NCI-H1694 (cell line): Measurements from ENCODE around the gene GNA12.
A peak's percentile ranks its signal among the peaks of the same experiment; 100 is the strongest.

Experiments used
- DNase-seq: peaks from one replicate; lab custom pipeline; 2025; lab: John Stamatoyannopoulos, UW

The GNA12 gene, protein sequence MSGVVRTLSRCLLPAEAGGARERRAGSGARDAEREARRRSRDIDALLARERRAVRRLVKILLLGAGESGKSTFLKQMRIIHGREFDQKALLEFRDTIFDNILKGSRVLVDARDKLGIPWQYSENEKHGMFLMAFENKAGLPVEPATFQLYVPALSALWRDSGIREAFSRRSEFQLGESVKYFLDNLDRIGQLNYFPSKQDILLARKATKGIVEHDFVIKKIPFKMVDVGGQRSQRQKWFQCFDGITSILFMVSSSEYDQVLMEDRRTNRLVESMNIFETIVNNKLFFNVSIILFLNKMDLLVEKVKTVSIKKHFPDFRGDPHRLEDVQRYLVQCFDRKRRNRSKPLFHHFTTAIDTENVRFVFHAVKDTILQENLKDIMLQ

DNA sequence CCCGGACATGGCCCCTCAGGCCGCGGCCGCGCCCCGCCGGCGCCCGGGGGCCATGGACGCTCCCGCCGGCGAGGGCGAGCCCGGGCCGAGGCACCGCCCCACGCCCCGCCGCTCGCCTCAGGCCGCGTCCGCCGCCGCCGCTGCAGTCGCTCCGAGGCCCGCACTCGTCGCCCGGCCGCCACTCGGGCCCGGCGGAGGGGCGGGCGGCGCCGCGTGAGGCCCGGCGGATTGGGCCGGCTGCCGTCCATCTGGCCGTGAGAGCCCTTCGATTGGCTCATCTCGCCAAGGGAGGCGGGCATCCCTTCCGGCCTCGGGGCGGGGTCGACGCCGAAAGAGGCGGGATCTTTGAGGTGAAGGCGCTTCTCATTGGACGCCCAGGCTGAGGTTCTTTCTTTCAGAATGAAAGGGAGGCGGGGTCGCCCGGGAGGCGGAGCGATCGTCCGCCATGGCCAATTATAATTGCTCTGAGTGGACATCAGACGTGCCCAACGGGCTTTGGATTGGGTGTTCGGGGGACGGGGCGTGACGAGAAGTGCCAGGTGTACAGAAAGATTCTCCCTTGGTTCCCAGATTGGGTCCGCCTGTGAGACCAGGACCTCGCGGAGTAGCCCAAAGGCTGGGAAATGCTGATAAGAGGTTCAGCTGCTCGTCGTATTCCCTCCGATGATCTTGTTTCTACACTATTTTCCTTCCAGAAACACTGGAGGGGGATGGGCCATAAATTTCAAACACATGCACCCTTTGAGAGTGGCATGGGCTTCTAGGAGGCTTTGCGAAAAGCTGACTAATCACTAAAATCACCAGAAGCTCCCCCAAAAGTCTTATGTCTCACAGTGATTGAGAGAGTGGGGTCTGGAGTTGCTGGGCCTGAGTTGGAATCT lies at the start of gene GNA12:
Gene GNA12, minus strand, starts transcription at position 156 of the 881 bp plus-strand sequence. Its CDS starts 147 bp downstream, at position 9.
- peak; percentile 98 for DNase-seq

DNA sequence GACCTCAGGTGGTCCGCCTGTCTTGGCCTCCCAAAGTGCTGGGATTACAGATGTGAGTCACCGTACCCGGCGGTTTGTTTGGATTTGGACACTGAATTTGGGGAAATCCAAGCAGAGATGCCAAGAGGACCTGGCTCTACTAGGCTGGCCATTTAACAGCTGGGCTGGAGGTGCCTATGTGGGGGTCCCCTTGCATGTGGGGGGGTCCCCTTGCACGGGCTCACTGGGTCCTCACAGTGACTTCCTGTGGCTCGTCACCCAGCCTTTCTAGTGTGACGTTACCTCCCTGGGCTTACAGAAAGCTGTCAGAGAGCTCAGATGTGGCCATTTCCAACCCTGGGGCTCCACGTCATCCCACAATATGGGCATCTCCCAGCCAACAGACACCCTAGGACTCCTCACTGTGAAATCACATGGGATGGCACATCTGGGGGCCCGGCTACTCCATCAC lies 49.3 kb upstream of the GNA12 start:
- DNase-seq, result no peak

DNA sequence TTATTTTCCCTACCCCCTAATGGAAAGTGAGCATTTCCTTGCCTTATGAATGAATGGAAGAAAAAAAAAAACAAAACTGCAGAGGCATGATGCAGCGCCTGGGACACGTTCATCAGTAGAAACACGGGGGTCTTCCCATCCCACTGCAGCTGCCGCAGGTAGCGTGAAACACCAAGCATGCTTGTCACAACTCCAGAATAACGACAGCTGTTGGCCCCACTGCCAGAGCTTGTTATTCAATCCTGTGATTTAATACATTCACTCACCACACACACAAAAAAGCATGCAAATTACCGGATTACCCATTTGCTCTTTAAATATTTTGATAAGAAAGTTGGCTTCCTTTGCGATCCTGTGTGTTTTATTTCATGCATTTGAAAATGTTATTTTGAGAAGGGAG lies 48.4 kb upstream of the GNA12 start:
- DNase-seq, result peak; percentile 82

DNA sequence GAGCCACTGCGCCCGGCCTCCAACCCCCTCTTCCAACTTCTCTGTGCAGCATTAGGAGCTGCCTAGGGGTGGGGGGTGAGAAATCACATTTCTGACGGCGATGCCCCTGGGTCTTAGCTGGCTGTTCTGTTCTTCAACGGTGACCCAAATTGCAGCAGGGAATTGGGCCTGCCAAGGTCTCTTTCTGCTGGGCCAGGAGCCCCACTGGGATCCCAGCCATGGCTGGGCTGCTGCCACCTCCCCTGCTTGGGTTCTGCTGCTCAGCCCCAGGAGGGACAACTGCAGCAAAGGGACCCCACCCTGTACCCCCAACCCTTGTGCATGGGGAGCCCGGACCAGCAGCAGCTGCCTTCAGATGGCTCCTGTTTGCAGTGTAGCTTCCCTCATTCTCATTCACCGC lies 43.7 kb upstream of the GNA12 start:
- DNase-seq, result no peak

DNA sequence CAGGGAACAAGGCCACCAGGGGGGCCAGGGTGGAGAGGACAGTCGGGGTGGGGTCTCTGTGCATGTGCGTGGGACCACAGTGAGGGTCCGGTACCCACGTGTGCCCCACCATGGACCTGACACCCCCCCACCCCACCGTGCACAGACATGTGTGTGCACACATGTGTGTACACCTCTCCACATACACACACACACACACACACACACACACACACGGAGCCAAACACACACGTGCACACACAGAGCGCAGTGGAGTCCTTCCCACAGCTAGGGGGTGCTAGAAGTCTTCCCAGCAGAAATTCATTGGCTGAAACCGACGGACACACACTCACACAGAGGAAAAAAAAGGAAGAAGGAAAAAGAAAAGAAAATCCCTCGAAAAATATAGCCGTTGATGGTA lies 42.8 kb upstream of the GNA12 start:
- peak; percentile 75 for DNase-seq

DNA sequence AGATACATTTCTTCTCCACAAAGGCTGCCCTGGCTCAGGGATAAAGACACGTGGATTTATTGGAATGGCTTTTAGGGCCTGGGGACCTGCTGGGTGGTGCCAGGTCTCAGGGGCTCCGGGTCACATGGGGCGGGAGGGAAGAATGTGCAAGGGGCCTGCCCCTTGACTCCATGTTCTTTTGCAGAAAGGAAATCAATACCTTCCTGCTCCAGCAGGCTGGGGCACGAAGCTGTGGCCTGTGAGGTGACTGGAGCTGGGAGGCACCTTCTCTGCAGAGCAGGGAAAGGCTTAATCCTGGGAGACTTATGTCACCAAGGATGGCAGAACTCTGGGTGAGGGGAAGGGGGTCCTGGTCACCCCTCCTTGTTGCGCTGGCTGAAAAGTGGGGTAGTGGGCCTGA lies 42.3 kb upstream of the GNA12 start:
- DNase-seq, result no peak

DNA sequence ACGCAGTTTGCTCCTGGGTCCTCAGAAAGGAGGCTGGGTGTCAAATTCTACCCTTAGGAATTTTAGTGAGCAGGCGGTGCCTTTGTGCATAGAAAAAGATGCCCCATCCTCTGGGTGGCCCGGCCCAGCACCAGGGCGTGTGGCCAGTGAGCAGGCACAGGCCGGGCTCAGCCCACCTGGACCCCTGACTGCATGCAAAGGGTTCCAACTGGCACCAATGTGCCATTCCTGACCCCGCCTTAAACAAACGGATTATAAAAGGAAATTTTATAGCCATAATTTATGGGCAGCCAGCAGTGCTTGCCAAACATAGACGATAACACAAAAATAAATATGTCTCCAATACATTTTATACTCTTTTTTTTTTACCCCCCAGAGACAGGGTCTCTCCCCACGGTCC lies 40.1 kb upstream of the GNA12 start:
- no peak for DNase-seq

DNA sequence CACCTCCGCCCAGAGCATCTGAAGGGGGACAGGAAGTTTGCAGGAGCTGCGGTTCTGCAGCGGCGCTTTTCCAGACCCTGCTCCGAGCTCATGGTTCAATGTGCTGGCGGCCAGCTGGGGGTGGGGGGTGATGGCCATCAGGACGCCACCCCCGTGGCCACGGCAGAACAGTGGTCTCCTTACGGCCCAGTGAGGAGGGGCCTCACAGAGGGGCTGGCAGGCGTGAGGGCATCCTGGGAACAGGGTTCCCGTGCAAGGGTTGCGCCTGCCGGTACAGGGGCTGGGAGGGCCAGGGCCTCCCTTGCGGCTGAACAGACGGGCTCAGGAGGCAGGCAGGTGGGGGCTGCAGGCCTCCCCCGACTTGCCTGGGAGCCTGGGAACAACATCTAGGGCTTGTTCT lies 39.0 kb upstream of the GNA12 start:
- no peak for DNase-seq

DNA sequence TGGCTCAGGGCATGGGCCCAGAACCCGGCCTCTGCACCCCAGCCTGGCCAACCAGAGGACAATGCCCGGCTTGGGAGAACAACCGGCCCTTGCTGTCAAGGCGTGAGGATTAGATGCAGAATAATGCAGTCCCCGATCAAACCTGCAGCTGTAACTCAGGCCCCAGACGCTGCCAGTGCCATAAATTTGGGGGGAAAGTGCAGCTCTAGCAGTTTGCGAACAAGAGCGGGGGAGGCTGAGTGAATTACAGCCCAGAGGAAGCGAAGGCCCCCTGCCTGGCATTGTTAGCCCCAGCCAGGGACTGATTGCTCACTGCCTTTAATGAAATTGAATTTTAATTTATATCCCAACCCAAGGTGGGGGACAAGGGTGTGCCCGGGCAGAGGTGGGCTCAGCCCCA lies 38.0 kb upstream of the GNA12 start:
- no peak for DNase-seq

DNA sequence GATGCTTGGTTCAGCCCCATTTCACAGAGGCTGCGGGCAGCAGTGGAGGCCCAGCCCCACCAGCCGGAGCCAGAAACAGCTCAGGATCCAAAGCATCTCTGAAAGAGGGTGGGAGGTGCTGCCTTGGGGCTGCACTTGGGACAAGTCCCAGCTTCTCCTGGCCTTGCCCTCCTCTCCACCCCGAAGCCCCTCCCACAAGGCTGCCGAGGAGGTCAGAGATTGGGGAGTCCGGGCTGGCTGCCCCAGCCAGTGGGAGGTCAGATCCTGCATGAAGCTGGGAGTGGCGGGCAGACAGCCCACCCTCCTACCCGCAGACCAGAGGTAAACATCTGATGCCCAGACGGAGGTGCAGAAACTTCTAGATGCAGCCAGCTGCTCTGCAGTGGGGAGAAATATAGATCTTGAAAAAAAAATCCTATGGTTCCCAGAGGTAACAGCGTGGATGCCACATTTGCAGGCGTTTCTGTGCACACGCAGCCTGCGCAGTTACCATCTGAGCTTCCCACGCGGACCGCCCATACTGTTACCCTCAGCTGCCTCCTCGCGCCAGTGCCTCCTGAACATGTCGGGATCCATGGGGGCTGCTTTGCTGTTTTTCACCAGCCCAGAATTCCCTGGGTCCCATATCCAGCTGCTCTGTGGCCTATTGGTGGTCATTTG lies 36.9 kb upstream of the GNA12 start:
- DNase-seq, result no peak

DNA sequence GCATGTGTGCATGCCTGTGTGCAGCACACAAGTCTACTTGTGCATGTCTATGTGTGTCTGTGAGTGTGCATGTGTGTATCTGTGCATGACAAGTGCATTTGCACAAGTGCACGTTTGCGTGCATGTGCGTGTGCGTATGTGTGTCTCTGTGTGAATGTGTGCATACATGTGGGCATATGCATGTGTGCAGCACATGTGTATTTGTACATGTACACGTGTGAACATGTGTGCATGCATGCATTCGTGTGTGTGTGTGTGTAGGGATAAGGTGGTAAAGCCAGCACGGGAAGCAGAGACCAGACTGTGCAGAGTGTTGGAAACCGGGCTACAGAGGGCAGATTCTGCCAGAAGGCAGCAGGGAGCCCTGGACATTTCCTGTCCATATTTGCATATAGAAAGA lies 35.9 kb upstream of the GNA12 start:
- no peak for DNase-seq

DNA sequence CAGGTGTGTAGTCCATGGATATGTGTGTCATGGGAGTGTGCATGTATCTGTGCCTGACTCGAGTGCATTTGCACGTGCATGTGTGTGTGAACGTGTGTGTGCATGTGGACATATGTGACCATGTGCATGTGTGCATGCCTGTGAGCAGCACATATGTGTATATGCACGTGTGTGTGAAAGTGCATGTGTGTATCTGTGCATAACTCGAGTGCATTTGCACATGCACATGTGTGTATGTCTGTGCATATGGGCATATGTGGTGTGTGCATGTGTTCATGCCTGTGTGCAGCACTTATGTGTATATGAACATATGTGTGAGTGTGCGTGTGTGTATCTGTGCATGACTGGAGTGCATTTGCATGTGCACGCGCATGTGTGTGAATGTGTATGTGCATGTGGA lies 35.2 kb upstream of the GNA12 start:
- DNase-seq, result no peak

DNA sequence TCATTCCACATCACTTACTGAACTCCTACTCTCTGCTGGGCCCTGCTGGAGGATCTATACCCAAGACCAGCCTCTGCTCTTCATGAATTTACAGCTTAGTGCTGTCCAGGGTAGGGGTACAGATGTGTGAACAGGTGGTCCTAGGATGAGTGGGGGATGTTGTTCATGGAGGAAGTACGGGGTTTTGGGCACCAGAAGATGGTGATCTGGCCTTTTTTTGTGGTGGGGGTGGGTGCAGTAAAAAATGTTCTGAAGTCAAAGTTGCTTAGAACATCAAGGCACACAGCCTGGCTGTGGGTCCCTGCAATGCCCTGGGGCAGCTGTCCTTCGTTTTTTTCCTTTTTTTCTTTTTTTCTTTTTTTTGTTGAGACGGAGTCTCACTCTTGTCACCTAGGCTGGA lies 34.2 kb upstream of the GNA12 start:
- no peak for DNase-seq

DNA sequence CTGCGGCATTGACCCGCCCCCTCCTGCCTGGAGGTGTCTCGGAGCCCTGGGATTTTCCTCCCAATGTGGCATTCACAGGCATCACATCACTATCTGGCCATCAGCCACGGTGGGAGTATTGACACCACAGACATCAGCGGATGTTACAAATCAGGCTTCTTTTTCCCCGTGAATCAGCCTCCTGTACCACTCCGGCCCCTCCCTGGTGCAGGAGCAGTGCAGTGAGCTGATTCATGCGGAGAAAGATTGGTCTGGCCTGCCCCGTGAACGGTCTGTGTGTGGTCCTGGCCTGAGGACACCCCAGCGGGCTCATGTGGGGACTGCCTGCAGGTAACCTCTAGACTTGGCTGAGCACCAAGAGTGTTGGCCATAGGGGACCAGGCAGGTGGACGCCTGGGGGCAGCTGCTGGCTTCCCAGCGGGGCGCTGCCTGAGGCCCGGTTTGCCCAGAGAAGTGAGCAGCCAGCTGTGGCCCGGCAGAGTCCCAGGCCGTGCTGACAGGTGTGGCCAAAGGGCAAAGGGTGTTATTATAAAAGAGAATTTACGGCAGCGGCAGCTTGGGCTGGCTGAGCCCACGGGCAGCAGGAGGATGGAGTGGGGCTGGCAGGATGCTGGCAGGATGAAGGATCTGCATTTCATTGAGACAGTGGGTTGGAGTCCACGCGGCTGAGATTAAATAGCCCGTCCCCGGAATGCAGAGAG lies 32.1 kb upstream of the GNA12 start:
- DNase-seq, result no peak

DNA sequence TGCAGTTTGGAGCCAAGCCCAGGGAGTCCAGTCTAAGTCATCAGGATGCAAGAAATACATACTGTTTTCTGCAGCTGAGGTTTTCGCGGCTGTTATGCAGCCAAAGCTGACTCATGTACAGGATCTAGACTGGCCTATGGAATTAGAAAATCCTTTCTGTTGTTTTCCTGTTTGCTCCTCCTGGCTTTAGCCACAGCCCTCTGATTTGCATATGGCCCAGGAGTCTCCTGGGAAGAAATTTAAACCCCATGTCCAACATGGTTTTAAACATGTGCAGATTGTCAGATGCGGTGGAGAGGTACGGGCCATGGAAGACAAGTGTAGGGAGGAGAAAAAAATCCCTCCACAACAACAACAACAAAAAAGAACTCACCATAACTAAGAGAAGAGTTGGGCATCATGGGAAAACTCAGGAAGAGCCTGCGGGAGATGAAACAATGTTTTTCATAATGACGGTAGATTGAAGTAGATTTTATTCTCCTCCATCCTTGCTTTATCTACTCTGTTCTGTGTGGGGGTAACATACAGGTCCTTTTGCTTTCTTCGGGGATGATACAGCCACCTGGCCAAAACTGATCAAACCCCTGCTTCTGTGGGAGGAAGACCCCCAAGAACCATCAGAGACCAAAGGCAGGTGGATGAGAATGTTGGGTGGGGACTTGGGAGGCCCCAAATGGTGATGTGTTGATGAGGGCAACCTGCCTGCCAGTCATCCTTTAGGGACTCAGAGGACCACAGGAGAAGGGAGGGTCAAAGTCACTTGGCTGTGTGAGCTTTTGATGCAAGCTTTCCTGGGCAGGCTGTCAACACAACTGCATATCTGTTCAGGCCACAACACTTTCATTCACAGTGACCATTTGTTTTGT lies 29.8 kb upstream of the GNA12 start:
- peak; percentile 35 for DNase-seq

DNA sequence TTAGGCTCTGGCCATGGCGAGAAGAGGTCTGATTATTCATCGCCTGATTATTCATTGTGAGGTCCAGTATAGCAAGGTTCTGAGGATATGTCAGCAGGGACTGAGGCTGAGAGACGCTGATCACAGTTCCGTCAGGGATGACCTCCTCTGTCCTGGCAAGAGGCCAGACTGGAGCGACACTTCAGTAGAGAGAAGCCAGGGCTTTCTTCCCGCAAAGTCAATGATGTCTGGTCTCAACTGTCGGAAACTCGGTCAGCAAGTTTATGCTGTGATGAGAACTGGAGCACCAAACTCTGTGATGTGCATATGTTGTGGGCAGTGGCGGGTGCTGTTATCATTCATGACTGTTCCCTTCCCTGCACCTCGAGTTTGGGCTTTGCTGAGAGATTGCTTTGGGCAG lies 29.0 kb upstream of the GNA12 start:
- no peak for DNase-seq

DNA sequence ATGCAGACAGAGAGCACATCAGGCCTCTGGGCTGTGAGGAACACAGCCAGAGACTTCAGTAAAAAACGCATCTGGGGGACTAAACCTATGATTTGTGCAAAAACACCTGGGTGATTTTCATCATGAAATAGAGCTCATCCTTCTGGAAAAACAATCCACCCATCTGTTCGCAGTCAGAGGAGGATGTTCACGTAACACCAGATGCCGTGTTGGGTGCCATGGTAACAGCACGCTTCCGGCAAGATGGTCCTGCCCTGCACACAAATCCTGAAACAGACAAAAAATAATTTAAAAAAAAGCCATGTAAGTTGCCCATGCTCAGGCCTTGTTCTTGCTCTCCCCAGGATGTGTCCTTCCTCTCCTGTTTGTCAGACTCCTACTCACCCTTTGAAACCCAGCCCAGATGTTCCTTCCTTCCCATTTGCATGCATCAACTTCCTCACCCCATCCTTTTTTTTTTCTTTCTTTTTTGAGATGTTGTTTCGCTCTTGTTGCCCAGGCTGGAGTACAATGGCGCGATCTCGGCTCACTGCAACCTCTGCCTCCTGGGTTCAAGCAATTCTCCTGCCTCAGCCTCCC lies 28.3 kb upstream of the GNA12 start:
- DNase-seq, result peak; percentile 93

DNA sequence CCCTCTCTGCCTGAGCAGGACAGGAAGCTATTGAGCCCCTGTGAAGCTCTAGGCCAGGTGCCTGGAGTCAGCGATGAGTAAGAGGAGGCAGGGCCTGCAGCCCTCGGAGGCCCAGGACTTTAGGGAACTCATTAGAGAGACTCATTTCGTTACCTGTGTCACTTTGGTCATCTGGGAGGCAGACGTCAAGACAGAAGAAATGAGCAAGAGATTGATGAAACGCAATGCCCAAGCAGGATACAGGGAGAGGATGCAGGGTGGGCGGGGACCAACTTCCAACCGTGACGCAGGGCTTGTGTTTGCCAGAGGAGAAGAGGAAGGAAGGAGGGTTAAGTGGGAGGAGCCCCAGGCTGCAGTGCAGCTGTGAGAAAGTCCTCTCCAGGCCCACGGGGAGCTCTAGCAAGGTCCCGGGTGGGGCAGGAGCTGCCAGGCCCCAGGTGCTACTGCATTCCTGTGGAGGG lies 26.4 kb upstream of the GNA12 start:
- no peak for DNase-seq

DNA sequence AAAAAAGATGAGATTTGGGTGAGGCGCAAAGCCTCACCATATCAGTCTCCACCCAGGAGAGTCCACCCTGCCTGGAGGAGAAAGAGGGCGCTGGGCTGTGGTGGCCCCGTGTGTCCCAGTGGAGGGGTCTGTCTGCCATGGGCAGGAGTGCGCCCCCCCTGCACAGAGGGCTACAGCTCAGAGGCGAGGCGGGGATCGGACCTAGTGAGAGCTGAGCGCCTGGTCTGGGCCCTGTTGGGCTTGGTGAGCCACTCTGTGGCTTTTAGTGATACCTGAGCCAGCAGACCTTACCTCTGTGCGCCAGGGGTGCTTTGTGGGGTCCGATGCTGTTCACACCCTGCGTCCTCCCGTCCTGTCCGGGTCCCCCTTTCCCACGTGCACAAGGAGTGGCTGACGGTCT lies 25.9 kb upstream of the GNA12 start:
- DNase-seq, result no peak

DNA sequence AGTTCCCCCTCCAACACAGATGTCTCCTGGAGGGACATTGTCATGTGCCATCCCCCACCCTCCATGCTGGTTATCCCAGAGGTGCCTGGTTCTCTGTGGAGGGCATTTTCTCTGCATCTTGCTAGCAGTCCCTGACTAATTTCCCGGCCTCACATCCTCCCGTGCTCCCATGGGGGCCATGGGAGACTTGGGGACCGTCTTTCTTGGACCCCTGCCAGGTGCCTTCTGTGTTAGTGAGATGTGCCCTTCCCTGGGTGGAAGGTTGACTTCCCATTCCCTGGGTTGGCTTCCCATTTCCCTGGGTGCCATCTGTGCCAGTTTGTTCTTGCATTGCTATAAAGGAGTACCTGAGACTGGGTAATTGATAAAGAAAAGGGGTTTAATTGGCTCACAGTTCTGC lies 22.5 kb upstream of the GNA12 start:
- DNase-seq, result no peak
